WI38 (cell line): ENCODE results near the gene TMEM252.

Experiments
- H3K4me3 ChIP-seq: 2 replicates; pipeline ENCODE4 v1.5.1; 2011; ENCODE audit warnings: low read depth, mild to moderate bottlenecking, control low read depth, low read length
- TF ChIP-seq, protein P1 (sequence below): IDR thresholded peaks from 2 replicates; pipeline ENCODE4 v1.5.1; 2012; ENCODE audit warnings: low read depth, mild to moderate bottlenecking, control low read depth, low read length

The TMEM252 gene

DNA sequence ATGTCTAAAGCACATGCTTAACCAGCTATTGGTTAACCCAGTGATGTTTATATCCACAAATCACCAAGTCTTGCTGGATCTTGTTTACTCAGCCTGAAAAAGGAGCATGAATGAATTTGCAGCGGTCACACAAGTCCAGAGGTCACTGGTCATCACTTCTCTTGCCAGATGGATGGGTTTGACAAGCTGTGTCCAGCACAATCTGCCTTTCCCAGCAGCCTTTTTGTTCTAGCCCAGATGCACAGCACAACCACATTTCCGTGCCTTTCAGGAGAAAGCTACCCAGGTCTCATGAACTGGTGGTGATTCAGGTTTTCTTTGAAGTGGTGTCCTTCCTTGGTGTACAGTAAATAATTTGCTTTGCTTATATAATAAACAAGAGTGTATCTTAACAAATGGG is 32.1 kb downstream of the TMEM252 start:
- TF ChIP-seq, protein P1, sequence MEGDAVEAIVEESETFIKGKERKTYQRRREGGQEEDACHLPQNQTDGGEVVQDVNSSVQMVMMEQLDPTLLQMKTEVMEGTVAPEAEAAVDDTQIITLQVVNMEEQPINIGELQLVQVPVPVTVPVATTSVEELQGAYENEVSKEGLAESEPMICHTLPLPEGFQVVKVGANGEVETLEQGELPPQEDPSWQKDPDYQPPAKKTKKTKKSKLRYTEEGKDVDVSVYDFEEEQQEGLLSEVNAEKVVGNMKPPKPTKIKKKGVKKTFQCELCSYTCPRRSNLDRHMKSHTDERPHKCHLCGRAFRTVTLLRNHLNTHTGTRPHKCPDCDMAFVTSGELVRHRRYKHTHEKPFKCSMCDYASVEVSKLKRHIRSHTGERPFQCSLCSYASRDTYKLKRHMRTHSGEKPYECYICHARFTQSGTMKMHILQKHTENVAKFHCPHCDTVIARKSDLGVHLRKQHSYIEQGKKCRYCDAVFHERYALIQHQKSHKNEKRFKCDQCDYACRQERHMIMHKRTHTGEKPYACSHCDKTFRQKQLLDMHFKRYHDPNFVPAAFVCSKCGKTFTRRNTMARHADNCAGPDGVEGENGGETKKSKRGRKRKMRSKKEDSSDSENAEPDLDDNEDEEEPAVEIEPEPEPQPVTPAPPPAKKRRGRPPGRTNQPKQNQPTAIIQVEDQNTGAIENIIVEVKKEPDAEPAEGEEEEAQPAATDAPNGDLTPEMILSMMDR, result no peak
- H3K4me3 ChIP-seq, result no peak overlapping the region

GRCh38 chr9:68507806-68508145 is 32.9 kb downstream of the TMEM252 start:
- TF ChIP-seq, protein P1, result no peak
- no peak overlapping the region for H3K4me3 ChIP-seq

DNA sequence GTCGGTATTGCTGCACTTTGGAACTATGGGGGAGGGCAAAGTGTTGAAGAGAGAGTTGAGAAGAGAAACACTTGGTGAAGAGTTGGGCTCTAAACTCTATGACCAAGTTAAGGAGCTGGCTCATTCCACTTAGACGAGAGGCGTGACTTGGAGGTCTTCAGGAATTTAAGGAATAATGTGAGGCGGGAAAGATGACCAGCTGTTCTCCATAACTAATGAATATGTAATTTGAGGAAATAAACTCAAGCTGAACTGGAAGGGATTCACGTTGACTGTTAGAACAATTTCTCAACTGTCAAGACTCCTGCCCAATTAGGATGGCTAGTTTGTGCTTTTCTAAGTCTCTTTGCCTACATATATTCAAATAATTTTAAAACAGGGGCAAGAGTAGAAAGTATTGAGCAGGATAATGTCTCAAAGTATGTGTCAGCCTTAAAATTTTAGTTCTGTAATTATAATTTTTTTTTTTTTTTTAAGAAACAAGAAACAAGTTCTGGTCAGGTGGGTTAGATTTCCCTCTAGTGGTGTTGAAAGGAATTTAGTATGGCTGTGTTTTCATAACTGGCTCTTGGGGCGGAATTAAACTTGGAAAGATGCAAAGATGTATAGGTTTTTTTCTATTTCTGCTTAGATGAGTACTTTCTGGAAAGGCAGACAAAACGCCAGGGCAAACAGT is 33.4 kb downstream of the TMEM252 start:
- H3K4me3 ChIP-seq, result no peak overlapping the region
- TF ChIP-seq, protein P1, result peak; percentile 44; the same call in 1 of the 2 replicates

GRCh38 chr9:68506551-68506950 is 34.1 kb downstream of the TMEM252 start:
- TF ChIP-seq, protein P1, result no peak
- no peak overlapping the region for H3K4me3 ChIP-seq

GRCh38 chr9:68505681-68506409 is 34.8 kb downstream of the TMEM252 start:
- TF ChIP-seq, protein P1, result no peak
- H3K4me3 ChIP-seq, result no peak overlapping the region

DNA sequence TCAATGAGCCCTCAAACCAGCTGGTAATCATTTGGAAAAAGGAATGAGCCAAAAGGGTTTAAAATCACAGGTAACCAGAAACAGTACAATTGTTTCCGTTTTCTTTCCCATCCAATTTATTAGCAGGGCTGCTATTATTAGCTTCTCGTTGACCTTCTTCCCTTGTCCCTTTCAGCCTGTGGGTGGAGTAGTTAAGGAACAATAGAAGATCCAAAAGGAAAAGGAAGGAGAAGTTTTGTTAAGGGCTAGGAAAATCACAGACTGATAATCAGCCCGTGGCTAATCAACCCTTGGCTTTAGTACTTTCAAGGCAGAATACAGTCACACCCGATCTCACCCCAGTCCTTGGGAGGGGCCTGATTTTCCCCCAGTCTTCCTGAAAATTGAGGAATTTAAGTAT is 38.4 kb downstream of the TMEM252 start:
- TF ChIP-seq, protein P1, result no peak
- no peak overlapping the region for H3K4me3 ChIP-seq
